Motor neuron (in vitro differentiated cells): ENCODE results near the gene IL10RB. TPM values are rescaled to one million over a fixed set of nuclear protein-coding genes. Genes with fewer than 3 reads are reported as not detected.
"Not testable (repeated sequence)": the region's sequence is repeated elsewhere in the genome, so short reads cannot be mapped to it uniquely, and the experiment has no call there.

Experiments used
- ATAC-seq, 8 experiments: fragments of 200-7000 bp; cut with Tn5 transposase; replicated peaks in 6 of 8; 2 replicates each; pipeline ENCODE4 v1.8.0; 2021; ENCODE audit warnings: mild to moderate bottlenecking in 8 of 8, moderate library complexity in 8 of 8
- H3K27ac ChIP-seq, 2 donors: fragments of 250-450 bp; sonication (Bioruptor Pico); 2 replicates each; pipeline ENCODE4 v1.9.0; 2021; ENCODE audit warnings: antibody characterized with exemption in 2 of 2, mild to moderate bottlenecking in 2 of 2, moderate library complexity in 1 of 2
- H3K4me1 ChIP-seq, 2 donors: fragments of 250-450 bp; sonication (Bioruptor Pico); replicated peaks in 1 of 2; 2 replicates each; pipeline ENCODE4 v1.6.1; 2021; ENCODE audit warnings: antibody characterized with exemption in 2 of 2, mild to moderate bottlenecking in 2 of 2, moderate library complexity in 1 of 2
- H3K4me3 ChIP-seq, 5 donors: fragments of 250-450 bp; sonication (Bioruptor Pico); 2 replicates each; pipeline ENCODE4 v1.9.0; 2021; ENCODE audit warnings: antibody characterized with exemption in 5 of 5, mild to moderate bottlenecking in 5 of 5, moderate library complexity in 4 of 5
- WGBS, 10 experiments: fragments of 450-650 bp; shearing (Covaris generic); methylation state at CpG; one replicate each; pipeline ENCODE4 v1.0.0; 2022; 5-methylcytosine and 5-hydroxymethylcytosine counted together
- in situ Hi-C, 9 experiments: fragments of 400-800 bp; cut with MboI; loops; one replicate each; pipeline ENCODE4 v1.15.0; 2021; ENCODE audit warnings: low sequenced_read_pairs in 9 of 9, low pct_unique_long_range_greater_than_20kb in 2 of 9; ENCODE audit not compliant: unreplicated experiment in 9 of 9
- total RNA-seq, 8 experiments: library from RNA; unstranded; fragments of 300-600 nt; gene quantifications; 2 replicates each; pipeline versions ENCODE4 v1.2.3 to v1.2.4, GENCODE V29; 2022

IL10RB gene
- total RNA-seq, 8 experiments from 2014 or later = 4.1 to 17.8 (median 9.7) TPM

GRCh38 chr21:33245289-33245918, 20.8 kb upstream of the IL10RB start:
- Histone ChIP-seq H3K4me1 (no peaks in the 10 kb centered on the region), H3K4me3 (no peak overlapping the region), H3K27ac (no peak overlapping the region)
- in situ Hi-C loops = no loop called here
- 17 to 100% (median 60%) methylated on average over 1 to 4 of the region's 4 CpGs; no CpG with 5 or more reads in 2 of the 10 experiments for WGBS, 10 experiments
- no peak for ATAC-seq

GRCh38 chr21:33246506-33246905, 19.7 kb upstream of the IL10RB start:
- H3K27ac ChIP-seq = no peak overlapping the region
- in situ Hi-C loops = no loop called here
- H3K4me1 ChIP-seq = no peaks in the 10 kb centered on the region
- H3K4me3 ChIP-seq = no peak overlapping the region
- no peak for ATAC-seq
- 87 to 100% (median 100%) methylated on average over 1 to 5 of the region's 5 CpGs; no CpG with 5 or more reads in 1 of the 10 experiments for WGBS, 10 experiments

- Histone ChIP-seq H3K4me3 (no peak overlapping the region), H3K4me1 (no peaks in the 10 kb centered on the region), H3K27ac (no peak overlapping the region)
- no peak for ATAC-seq
- 90 to 100% (median 99%) methylated on average over 1 to 7 of the region's 7 CpGs for WGBS, 10 experiments
- in situ Hi-C loops = no loop called here
These were observed 19.2 kb upstream of the IL10RB start for GRCh38 chr21:33246963-33247362.

DNA sequence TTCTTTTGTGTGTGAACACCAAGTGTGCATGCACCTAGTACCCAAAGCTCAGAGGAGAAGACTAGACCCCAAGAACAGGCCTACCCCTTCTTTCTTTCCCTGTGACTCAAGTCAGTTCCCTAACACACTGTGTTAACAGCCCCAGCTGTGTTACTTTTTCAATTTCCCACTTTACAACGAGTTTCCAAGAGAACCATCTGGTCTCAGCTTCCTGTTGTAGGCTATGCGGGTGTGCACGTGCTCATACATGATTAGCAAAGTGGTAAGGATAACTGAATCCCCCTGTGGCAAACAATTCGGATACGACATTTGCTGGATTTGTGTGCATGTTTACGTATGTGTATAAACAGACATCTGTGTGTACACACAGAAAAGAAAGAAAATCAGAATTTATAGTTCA, 18.6 kb upstream of the IL10RB start:
- in situ Hi-C loops = no loop called here
- H3K4me1 ChIP-seq = no peaks in the 10 kb centered on the region
- H3K27ac ChIP-seq = no peak overlapping the region
- H3K4me3 ChIP-seq = no peak overlapping the region
- peak in 1 of 8 experiments; percentile 63 for ATAC-seq
- 24 to 89% (median 72%) methylated on average over 3 to 6 of the region's 6 CpGs; no CpG with 5 or more reads in 1 of the 10 experiments for WGBS, 10 experiments

GRCh38 chr21:33249331-33250002, 16.7 kb upstream of the IL10RB start:
- 95 to 100% (median 100%) methylated on average over 1 to 5 of the region's 7 CpGs; no CpG with 5 or more reads in 3 of the 10 experiments for WGBS, 10 experiments
- Histone ChIP-seq H3K27ac (no peak overlapping the region), H3K4me3 (no peak overlapping the region), H3K4me1 (no peaks in the 10 kb centered on the region)
- ATAC-seq = no peak
- in situ Hi-C loops = no loop called here

DNA sequence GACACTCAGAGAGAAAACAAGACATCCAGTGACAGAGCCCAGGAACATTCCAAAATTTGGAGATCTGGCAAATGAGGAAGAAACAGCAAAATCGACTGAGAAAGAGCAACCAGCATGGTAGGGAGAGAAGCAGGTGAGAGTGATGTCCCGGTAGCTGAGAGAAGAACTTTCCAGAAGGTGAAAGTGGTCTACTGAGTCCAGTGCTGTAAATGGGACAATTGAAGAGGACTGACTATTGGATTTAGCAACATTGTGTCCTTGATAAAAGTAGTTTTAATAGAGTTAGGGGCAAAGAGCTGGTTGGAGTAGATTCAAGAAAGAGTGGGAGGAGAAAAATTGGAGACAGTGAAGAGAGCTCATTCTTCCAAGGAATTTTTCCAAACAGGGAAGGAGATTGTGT, 15.0 kb upstream of the IL10RB start:
- no peak overlapping the region for H3K4me3 ChIP-seq
- H3K4me1 ChIP-seq = no peaks in the 10 kb centered on the region
- ATAC-seq = no peak
- in situ Hi-C loops = no loop called here
- WGBS, 10 experiments = 67 to 100% (median 100%) methylated on average over 1 to 2 of the region's 2 CpGs; no CpG with 5 or more reads in 1 of the 10 experiments
- no peak overlapping the region for H3K27ac ChIP-seq

GRCh38 chr21:33253382-33253781, 12.8 kb upstream of the IL10RB start:
- H3K27ac ChIP-seq, ATAC-seq, H3K4me3 ChIP-seq, H3K4me1 ChIP-seq, in situ Hi-C loops: not testable (repeated sequence)
- 90 to 100% (median 100%) methylated on average over 1 to 6 of the region's 6 CpGs; no CpG with 5 or more reads in 2 of the 10 experiments for WGBS, 10 experiments

DNA sequence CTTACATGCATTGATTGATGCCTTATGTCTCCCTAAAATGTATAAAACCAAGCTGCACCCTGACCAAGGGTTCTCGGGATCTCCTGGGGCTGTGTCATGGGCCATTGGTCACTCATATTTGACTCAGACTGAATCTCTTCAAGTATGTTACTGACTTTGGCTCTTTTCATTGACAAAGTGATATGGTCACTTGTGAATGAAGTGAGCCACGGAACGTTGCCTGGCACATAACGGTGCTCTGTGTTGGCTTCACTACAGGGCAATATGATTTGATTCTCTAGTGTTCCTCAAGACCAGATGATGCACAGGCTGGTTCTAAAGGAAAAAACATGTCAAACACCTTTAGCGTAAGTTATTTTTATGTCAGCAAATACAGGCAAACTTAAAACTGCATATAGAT, 11.4 kb upstream of the IL10RB start:
- whole genome bisulfite sequencing, 10 experiments = 53 to 100% (median 97%) methylated on average over 1 to 5 of the region's 5 CpGs; no CpG with 5 or more reads in 1 of the 10 experiments
- no peak for ATAC-seq
- H3K4me1 ChIP-seq = no peaks in the 10 kb centered on the region
- H3K4me3 ChIP-seq = no peak overlapping the region
- no peak overlapping the region for H3K27ac ChIP-seq
- in situ Hi-C loops = no loop called here

DNA sequence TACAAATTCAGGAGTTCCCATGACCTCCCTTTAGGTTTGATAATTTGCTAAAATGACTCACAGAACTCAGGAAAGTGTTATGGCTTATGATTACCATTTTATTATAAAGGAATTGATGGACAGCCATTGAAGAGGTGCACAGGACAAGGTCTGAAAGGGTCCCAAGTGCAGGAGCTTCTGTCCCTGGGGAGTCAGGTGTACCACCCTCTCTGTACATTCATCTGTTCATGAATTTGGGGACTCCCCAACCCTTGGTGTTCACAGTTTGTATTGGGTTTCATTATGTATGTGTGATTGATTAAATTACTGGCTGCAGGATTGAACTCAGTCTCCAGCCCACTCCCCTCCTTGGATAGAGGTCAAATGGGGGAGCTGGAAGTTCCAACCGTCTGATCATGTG, 10.8 kb upstream of the IL10RB start:
- H3K4me1 ChIP-seq = no peaks in the 10 kb centered on the region
- ATAC-seq = no peak
- H3K27ac ChIP-seq = no peak overlapping the region
- in situ Hi-C loops = no loop called here
- WGBS, 10 experiments = 80 to 100% (median 92%) methylated on average over 1 of the region's 1 CpG; no CpG with 5 or more reads in 6 of the 10 experiments
- no peak overlapping the region for H3K4me3 ChIP-seq

DNA sequence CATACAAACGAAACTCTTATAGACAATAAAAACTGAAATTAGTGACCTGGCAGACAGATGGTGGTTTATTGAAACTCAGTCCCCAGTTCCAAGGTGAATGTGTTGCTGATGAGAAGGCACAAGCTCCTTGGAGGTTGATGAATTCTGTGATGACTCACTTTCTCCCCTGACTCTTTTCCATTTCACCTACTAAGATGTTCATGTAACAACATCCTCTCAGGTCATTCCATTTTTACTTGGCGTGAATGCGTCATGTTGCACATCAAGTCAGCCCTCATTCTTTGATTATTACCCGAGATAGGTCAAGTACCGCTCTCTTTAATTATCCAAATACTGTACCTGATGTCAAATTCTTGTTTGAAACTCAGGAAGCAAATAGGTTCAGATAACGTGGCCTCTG, 10.1 kb upstream of the IL10RB start:
- ATAC-seq = no peak
- no peaks in the 10 kb centered on the region for H3K4me1 ChIP-seq
- H3K4me3 ChIP-seq = no peak overlapping the region
- WGBS, 10 experiments = 91 to 100% (median 96%) methylated on average over 1 to 6 of the region's 6 CpGs; no CpG with 5 or more reads in 1 of the 10 experiments
- H3K27ac ChIP-seq = no peak overlapping the region
- in situ Hi-C loops = no loop called here

GRCh38 chr21:33257094-33257803, 8.9 kb upstream of the IL10RB start:
- no peak for ATAC-seq
- in situ Hi-C loops = no loop called here
- no peak overlapping the region for H3K27ac ChIP-seq
- 84 to 100% (median 95%) methylated on average over 2 to 15 of the region's 18 CpGs for WGBS, 10 experiments
- no peaks in the 10 kb centered on the region for H3K4me1 ChIP-seq
- H3K4me3 ChIP-seq = no peak overlapping the region

- Histone ChIP-seq H3K4me1 (no peaks in the 10 kb centered on the region), H3K27ac (no peak overlapping the region), H3K4me3 (no peak overlapping the region)
- ATAC-seq = peak in 1 of 8 experiments; percentile 49
- 80 to 100% (median 100%) methylated on average over 1 to 9 of the region's 9 CpGs; no CpG with 5 or more reads in 1 of the 10 experiments for WGBS, 10 experiments
- in situ Hi-C loops = no loop called here
These were observed 7.7 kb upstream of the IL10RB start for GRCh38 chr21:33258475-33258874.

- H3K4me1 ChIP-seq = no peaks in the 10 kb centered on the region
- 24 to 100% (median 100%) methylated on average over 1 to 2 of the region's 2 CpGs; no CpG with 5 or more reads in 2 of the 10 experiments for WGBS, 10 experiments
- in situ Hi-C loops = no loop called here
- H3K27ac ChIP-seq = no peak overlapping the region
- ATAC-seq = peak in 3 of 8 experiments; percentile 34 to 79 (median 76)
- H3K4me3 ChIP-seq = no peak overlapping the region
These were observed 6.7 kb upstream of the IL10RB start for GRCh38 chr21:33259428-33259827.
